GM18498 (cell line): ENCODE data around the gene C1QTNF8.

Experiments
- ATAC-seq: cut with Tn5 transposase; IDR thresholded peaks from one replicate; pipeline ENCODE4 v1.9.1; 2021; ENCODE audit warnings: mild to moderate bottlenecking, moderate library complexity; ENCODE audit not compliant: unreplicated experiment

C1QTNF8 gene, protein sequence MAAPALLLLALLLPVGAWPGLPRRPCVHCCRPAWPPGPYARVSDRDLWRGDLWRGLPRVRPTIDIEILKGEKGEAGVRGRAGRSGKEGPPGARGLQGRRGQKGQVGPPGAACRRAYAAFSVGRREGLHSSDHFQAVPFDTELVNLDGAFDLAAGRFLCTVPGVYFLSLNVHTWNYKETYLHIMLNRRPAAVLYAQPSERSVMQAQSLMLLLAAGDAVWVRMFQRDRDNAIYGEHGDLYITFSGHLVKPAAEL

GRCh38 chr16:1096169-1097082 lies at the start of gene C1QTNF8:
C1QTNF8 (minus strand) TSS chr16:1096244; CDS start chr16:1094922, 1,322 bp downstream.
- no peak for ATAC-seq

- no peak for ATAC-seq
Observed at GRCh38 chr16:1145383-1146100, 49.5 kb upstream of the C1QTNF8 start.

GRCh38 chr16:1144476-1145382 lies 48.7 kb upstream of the C1QTNF8 start:
- no peak for ATAC-seq

GRCh38 chr16:1143761-1144450 lies 47.9 kb upstream of the C1QTNF8 start:
- no peak for ATAC-seq

GRCh38 chr16:1142911-1143310 lies 46.9 kb upstream of the C1QTNF8 start:
- ATAC-seq, result no peak

DNA sequence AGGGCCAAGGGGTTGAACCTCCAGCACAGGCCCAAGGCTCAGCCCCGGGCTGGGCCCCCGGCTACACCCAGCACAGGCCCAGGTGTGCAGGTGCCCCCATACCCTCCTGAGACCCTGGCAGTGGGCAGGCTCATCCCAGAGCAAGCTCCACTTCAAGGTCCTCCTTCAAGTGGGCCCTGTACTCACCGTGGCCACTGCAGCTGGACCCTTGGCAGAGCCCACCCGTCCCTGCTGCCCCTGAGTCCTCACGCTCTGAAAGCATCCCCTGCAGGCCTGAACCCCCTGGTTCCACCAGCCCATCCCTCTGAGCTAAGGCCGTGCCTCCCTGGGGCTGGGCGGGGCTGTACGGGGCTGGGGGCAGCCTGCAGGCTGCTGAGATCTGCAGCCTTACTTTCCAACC lies 45.7 kb upstream of the C1QTNF8 start:
- ATAC-seq, result no peak

DNA sequence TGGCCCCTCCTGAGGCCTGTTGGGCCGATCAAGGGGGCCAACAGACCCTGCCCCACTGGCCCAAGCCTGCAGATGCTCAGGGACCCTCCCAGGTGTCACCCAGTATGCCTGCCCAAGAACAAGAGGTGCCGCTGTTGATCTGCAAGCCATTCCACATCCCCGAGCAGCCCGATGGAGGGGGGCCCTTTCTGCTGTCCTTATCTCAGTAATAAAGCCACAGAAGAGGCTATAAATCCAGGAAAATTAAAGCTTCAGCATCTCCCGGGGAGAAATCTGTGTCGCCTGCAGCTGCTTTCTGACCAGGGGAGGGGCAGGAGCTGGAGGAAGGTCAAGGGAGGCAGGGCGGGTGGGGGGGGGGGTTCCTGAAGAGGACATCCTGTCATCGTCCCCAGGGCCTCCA lies 45.1 kb upstream of the C1QTNF8 start:
- ATAC-seq, result no peak

GRCh38 chr16:1140582-1141162 lies 44.6 kb upstream of the C1QTNF8 start:
- no peak for ATAC-seq

- ATAC-seq, result no peak
Observed at GRCh38 chr16:1137604-1138003, 41.6 kb upstream of the C1QTNF8 start.

DNA sequence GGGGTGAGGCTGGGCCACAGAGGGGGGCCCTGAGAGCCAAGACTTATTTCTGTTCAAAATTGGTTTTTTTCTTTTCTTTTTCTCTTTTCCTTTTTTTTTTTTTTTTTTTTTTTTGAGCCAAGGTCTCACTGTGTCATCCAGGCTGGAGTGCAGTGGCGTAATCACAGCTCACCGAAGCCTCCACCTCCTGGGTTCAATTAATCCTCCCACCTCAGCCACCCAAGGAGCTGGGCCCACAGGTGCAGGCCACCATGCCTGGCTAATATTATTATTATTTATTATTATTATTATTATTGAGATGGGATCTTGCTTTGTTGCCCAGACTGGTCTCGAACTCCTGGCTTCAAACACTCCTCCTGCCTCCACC lies 39.4 kb upstream of the C1QTNF8 start:
- ATAC-seq, result no peak

GRCh38 chr16:1134776-1135458 lies 38.9 kb upstream of the C1QTNF8 start:
- no peak for ATAC-seq

DNA sequence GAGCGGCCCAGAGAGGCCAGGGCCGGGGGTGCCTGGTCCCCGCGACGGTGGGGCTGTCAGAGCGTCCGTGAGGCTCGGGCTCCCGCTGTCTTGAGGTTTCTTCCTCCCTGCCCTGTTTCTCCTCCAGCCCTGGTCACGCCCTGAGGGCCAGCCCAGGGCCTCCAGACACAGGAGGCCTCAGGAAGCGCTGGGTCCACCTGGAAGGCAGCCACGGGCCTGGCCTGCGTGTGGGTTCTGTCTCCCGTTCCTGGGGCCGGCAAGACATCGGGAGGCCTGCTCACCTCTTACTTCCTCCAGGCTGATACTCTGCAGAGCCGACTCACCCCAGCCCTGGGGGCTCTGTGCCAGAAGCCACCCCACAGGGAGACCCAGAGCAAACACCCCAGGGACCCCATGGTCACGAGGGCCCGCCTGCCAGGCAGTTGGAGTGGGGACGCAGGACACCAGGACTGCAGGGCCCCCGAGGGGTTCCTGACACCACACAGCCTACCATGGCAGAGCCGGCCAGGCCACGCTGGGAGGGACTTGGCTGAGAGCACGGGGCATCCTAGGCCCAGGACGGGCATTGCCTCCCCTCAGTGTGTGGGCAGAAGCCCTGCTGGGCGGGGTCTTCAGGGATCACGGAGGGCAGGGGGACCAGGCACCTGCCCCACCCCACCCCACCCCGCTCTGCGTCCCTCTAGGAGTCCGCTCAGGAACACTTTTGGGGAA lies 37.9 kb upstream of the C1QTNF8 start:
- ATAC-seq, result no peak

- no peak for ATAC-seq
Observed at GRCh38 chr16:1133271-1133670, 37.2 kb upstream of the C1QTNF8 start.

GRCh38 chr16:1132431-1132830 lies 36.4 kb upstream of the C1QTNF8 start:
- no peak for ATAC-seq

- no peak for ATAC-seq
Observed at GRCh38 chr16:1131378-1131994, 35.4 kb upstream of the C1QTNF8 start.

GRCh38 chr16:1130382-1130781 lies 34.3 kb upstream of the C1QTNF8 start:
- no peak for ATAC-seq

DNA sequence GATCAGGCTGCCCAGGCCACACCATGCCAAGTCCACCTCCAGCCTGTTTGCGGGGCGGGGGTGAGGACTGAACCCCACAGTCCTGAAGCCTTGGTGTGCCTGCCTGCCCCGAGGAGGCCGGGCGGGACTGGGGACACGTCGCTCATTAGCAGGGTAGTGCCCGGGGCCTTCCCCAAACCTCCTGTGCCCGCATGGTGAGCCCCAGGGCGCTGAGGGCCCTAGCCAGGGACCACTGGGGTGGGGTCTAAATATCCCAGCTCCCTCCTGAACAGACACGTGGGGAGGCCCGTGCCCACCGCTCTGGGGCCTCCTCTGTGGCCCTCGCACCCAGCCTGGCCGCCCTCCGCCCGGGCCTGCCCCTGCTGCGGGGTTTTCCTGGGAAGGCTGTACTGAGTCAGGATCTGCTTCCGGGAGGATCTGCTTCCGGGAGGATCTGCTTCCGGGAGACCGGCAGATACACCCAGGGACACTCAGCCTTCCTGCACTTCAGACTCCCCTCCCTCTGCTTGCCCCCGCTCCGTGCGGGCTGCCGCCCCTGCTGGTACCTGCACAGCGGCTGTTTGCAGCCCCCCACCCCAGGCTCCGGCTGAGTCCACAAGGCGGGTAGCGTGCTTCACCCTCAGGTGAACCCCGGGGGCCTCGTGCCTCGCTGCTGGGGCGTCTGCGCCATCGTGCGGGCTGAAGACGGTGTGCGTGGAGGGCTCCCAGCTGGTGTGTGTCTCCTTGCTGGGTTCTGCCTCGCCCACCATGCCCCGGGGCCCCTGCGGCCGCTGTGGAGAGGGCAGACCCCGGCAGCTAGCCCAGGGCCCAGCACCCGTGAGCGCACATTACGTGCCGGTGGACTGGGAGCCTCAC lies 33.3 kb upstream of the C1QTNF8 start:
- no peak for ATAC-seq
